DOHH2 (cell line): ENCODE measurements around the gene MUSTN1.

ENCODE experiments used
- CTCF ChIP-seq: fragments of 200-600 bp; sonication (generic); IDR thresholded peaks from one replicate; pipeline ENCODE4 v1.5.1; 2014; ENCODE audit warnings: antibody characterized with exemption, mild to moderate bottlenecking, low read depth, low read length; ENCODE audit not compliant: poor library complexity, severe bottlenecking
- EZH2phosphoT487 ChIP-seq: fragments of 200-600 bp; sonication (generic); IDR thresholded peaks from 2 replicates; pipeline ENCODE4 v1.6.1; 2017; ENCODE audit warnings: borderline replicate concordance, mild to moderate bottlenecking, antibody characterized with exemption, low read length, moderate library complexity, mixed read lengths

GRCh38 chr3:52791928-52792327, 42.9 kb downstream of the MUSTN1 start:
- TF ChIP-seq CTCF: no peak
- TF ChIP-seq EZH2phosphoT487: no peak
